GM19043 (cell line): Measurements from ENCODE around the gene MYF5.

Experiments used
- ATAC-seq: cut with Tn5 transposase; IDR thresholded peaks from one replicate; pipeline ENCODE4 v1.9.1; 2021; ENCODE audit warnings: low read depth; ENCODE audit not compliant: unreplicated experiment

MYF5 gene

DNA sequence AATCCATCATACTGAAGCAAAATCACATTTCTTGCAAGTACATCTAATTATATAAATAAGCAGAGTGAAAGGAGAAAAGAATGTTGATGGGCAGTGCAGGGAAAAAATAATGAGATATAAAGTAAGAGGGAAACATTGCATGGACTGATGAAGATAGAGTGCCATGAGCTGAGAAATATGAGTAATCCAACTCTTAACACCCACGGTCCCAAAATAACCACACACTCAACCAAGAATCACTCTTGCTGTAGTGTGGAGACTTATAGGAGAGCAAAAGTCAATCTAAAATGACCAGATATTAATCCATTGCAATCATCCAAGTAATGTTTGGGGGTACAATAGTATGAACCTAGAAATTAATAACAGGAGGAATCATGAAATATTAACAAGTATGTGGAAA is 40.2 kb downstream of the MYF5 start:
- ATAC-seq, result no peak

DNA sequence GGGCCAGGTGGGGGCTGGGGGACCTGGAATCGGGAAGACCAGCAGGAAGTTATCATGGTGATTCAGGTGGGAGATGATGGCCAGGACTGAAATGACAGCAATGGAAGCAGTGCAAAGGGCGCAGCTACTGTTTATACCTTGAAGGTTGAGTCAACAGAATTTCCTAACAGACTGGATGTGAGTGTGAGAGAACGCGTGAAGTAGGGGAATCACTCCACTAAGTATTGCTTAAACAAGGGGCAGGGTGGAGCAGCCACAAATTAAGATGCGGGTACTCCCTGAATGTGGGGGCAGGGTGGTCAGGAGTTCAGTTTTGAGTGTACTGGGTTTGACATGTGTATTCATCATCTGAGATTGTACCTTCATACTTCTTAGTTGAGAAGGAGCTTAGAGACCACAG is 45.1 kb downstream of the MYF5 start:
- no peak for ATAC-seq

DNA sequence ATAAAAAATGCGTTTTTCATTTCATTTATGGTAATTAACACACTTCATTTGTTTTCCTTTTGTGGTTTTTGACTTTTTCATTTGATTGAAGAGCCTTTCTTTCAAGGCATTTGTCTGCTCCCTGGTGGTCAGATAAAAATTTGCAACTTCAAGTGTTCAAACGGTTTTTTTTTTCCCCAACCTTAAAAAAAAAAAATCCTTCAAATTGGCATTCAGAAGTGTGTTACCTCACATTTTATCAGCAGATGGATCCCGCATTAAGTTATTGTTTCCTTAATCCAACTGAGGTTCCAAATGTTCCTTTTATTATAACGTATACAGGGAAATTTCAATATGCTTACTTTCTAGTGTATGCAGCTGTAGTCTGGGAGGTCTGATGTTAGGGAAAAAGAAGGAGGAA is 47.2 kb downstream of the MYF5 start:
- no peak for ATAC-seq

DNA sequence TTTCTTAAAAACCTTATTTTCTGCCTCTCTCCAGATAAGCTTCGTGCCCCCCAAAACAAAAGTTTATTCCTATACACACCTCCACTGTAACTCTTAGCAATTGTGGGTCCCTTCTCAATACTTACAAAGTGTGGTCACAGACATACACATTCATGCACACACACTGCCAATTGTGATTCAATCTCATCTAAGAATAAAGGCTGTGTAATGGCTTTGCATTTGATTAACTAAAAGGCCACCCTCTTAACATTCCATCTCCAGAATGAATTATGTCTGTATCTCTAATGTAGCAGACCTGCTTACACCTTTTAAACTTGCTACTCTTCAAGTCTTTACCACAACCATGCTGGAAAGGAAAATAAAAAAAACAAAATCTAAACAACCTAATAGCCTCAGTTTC is 49.5 kb downstream of the MYF5 start:
- no peak for ATAC-seq

DNA sequence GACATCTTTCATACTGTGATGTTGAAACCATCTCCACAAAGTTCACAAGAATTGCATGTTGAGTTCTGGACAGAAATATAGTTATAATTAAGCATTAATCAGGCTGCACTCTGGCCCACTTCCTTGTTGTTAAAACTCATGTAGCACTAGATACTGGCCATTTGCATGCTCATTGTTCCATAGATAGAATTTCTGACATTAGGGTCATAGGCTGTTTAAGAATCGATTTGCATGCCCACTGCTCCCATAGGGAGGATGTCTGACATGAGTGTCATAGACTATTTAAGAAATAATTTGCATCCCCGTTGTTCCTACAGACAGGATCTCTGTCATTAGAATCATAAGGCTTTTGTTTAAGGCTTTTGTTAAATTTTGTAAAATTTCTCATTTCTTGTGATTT is 50.2 kb downstream of the MYF5 start:
- peak; percentile 87 for ATAC-seq
